Hematopoietic multipotent progenitor cell treated with erythropoietin and hydrocortisone succinate and interleukin-3 and kit ligand, for 15 days (in vitro differentiated cells): ENCODE measurements around the gene INO80E.
"Not testable (repeated sequence)": the region's sequence is repeated elsewhere in the genome, so short reads cannot be mapped to it uniquely, and the experiment has no call there.

Source experiments
- DNase-seq: peaks from one replicate; pipeline ENCODE4 v3.0.0-alpha.2; 2015; ENCODE audit warnings: low spot score

Gene INO80E

DNA sequence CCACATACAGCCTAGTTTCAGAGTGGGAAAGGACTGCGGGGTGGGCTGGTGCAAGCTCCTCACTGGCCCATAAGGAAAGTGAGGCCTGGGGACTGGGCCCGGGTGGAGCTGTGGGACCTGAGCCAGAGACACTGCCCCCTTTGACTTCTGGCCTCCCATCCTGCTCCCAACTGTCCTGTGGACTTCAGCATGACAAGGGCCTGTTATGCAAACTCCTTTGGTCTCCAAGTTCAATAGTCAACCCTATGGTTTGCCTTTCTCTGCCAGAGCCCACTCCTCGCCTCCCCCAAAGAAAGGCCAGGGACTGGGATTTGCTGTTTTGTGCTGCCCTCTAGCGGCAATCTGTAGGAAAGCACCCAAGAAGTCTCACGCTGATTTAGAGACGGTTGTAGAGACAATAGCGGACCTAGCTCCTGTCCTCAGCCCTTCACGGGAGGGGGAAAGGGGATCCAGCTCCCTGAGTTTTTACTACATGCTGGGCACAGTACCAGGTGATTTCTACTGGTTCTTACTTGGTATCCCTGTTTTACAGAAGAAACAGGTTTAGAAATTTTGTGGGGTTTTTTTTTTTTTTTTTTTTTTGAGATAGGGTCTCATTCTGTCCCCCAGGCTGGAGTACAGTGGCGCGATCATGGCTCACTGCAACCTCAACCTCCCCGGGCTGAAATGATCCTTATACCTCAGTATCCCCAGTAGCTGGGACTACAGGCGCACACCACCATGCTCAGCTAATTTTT is 36.2 kb downstream of the INO80E start:
- peak; percentile 72 for DNase-seq

GRCh38 chr16:30033270-30033669 is 37.2 kb downstream of the INO80E start:
- no peak for DNase-seq

- DNase-seq = no peak
These were observed 44.2 kb downstream of the INO80E start for GRCh38 chr16:30040221-30040620.

- not testable (repeated sequence) for DNase-seq
These were observed 44.6 kb downstream of the INO80E start for GRCh38 chr16:30040690-30041089.

GRCh38 chr16:30041841-30042240 is 45.8 kb downstream of the INO80E start:
- DNase-seq = peak; percentile 44

DNA sequence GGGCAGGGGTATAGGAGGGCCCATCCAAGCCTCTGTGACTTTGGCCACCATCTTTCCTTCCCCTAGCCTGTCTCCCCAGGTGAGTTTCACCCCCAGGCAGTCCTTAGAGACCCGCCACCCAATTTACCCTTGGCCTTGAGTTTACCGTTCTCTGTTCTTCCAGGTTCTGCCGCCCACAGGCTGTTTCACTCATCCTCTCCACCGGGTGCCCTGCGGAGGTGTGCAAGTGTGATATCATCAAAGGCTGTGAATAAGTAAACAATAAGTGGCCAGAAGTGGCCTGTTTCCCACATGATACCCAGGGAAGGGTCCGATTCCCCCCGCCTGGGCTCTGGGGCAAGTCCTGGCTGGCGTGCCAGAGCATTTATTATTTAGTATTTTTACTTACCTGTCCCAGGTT is 50.1 kb downstream of the INO80E start:
- DNase-seq = no peak

GRCh38 chr16:30046588-30046987 is 50.5 kb downstream of the INO80E start:
- no peak for DNase-seq

DNA sequence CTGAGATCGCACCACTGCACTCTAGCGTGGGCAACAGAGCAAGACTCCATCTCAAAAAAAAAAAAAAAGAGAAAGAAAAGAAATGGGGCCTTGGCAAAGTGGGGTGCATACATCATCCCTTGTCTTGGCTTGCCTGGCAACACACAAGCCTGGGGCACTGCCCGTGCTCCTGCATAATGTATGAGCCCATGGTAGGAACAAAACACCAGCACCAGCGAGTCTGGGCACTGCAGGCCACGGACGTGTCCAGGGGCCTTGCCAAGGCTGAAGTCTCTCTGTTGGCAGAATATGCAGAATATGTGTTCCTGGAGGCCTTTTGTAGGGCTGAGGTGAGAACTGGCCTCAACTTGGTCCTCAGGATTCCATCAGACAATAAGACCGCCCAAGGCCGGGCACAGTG is 53.8 kb downstream of the INO80E start:
- DNase-seq = no peak

- DNase-seq = no peak
These were observed 55.5 kb downstream of the INO80E start for GRCh38 chr16:30051518-30051917.

- DNase-seq = peak; percentile 89
These were observed 56.8 kb downstream of the INO80E start for GRCh38 chr16:30052671-30053372.

GRCh38 chr16:30053376-30054015 is 57.5 kb downstream of the INO80E start:
- no peak for DNase-seq

DNA sequence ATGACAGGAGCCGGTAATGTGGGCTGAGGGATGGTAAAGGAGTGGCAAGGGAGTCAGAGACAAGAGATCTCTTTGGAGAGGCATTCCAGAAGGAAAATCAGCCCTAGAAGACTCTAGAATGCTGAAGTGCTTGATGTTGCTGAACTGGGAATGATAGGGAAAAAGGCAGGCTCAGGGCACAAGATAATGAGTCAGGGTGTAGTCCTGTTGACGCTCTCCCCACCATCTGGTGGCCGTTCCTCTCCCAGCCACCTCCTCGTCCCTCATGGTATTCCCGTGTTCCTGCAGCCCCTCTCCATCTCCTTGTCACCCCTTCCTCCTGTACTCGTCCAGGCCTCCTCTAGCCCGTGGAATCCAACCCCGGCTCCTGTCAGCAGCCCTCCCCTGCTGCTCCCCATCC is 58.4 kb downstream of the INO80E start:
- DNase-seq = no peak

- DNase-seq = peak; percentile 43
These were observed 59.0 kb downstream of the INO80E start for GRCh38 chr16:30054959-30055553.
